ENCODE measurements around the gene SLC34A3. TPM values are rescaled to one million over a fixed set of nuclear protein-coding genes. Genes with fewer than 3 reads are reported as not detected.

Gene SLC34A3
- total RNA-seq, 1 experiment from 2014 or later, result not detected

GRCh38 chr9:137228968-137229896, 1.5 kb upstream of the SLC34A3 start:
- H3K27me3 ChIP-seq (replicated peaks; ENCODE audit: insufficient read depth, low read depth, low read length, poor library complexity), result no peaks in the 10 kb centered on the region
- ChIA-PET POLR2A (ENCODE audit: low non-redundant PET) (no interaction called here), CTCF (interaction anchor here (0.9 kb wide), 1 partner anchor 194 kb away, joined by 3 read pairs; no protein-coding TSS in a partner anchor)
- intact Hi-C loops (cut with micrococcal nuclease; ENCODE audit: unreplicated experiment), result no loop called here
- H3K36me3 ChIP-seq (ENCODE audit: insufficient read depth, low read length, poor library complexity, severe bottlenecking), result no peaks in the 10 kb centered on the region
- no peak for DNase-seq (ENCODE audit: low spot score)
- no peaks in the 10 kb centered on the region for H3K9me3 ChIP-seq (ENCODE audit: low read depth, low read length, poor library complexity, severe bottlenecking)
- BruUV-seq (replicated peaks), result no TSS peak
- TF ChIP-seq EZH2 (IDR thresholded peaks at IDR 0.05; ENCODE audit: borderline replicate concordance, low read depth, low read length, poor library complexity, severe bottlenecking), result no peak
- TF ChIP-seq, protein P1, sequence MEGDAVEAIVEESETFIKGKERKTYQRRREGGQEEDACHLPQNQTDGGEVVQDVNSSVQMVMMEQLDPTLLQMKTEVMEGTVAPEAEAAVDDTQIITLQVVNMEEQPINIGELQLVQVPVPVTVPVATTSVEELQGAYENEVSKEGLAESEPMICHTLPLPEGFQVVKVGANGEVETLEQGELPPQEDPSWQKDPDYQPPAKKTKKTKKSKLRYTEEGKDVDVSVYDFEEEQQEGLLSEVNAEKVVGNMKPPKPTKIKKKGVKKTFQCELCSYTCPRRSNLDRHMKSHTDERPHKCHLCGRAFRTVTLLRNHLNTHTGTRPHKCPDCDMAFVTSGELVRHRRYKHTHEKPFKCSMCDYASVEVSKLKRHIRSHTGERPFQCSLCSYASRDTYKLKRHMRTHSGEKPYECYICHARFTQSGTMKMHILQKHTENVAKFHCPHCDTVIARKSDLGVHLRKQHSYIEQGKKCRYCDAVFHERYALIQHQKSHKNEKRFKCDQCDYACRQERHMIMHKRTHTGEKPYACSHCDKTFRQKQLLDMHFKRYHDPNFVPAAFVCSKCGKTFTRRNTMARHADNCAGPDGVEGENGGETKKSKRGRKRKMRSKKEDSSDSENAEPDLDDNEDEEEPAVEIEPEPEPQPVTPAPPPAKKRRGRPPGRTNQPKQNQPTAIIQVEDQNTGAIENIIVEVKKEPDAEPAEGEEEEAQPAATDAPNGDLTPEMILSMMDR (conservative IDR thresholded peaks at IDR 0.05; ENCODE audit: low read depth, low read length), result no peak
- H3K27ac ChIP-seq (ENCODE audit: low read depth, low read length, poor library complexity, severe bottlenecking), result no peak overlapping the region
- H3K4me3 ChIP-seq (ENCODE audit: low read depth, low read length, poor library complexity, severe bottlenecking), result no peak overlapping the region
- no peaks in the 10 kb centered on the region for H3K4me1 ChIP-seq (ENCODE audit: insufficient read depth, low read length, poor library complexity, severe bottlenecking)

DNA sequence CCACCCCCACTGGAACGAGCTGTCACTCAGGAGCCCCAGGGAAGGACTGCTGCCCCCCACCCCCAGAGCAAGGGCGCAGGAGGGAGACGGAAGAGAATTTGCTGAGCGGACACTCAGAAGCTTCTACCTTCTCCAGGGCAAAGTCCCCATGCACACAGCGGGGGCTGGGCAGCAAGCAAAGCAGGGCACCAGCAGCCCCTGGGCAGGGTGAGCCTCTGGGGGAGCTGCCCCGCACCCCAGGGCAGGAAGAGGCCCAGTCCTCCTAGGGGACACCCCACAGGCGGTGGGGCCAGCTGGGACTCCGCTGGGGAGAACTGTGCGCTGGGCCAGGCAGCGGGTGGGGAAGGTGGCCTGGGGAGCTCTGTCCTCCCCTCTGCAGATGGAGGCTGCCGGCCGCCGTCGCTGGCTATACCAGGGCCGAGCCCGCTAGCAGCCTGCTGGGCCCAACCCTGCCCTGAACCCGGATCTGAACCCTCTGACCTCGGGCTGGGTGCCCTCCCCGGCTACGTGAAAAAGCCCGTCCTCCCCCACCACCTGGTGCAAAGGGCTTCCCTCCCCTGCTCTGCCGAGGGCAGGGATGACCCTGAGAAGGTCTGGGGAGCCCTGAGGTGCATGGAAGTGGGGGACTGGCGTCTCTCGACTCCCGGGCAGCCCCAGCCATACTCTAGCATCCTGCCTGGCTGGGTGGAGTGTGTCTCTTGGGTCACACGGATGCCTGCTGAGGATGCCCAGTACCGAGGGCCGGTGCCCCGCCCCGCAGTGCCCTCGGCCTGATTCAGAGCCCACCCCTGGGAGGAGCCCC, 597 bp upstream of the SLC34A3 start:
- H3K27me3 ChIP-seq (replicated peaks; ENCODE audit: insufficient read depth, low read depth, low read length, poor library complexity), result no peaks in the 10 kb centered on the region
- no peak for DNase-seq (ENCODE audit: low spot score)
- H3K4me3 ChIP-seq (ENCODE audit: low read depth, low read length, poor library complexity, severe bottlenecking), result no peak overlapping the region
- no peak for TF ChIP-seq EZH2 (IDR thresholded peaks at IDR 0.05; ENCODE audit: borderline replicate concordance, low read depth, low read length, poor library complexity, severe bottlenecking)
- TF ChIP-seq, protein P1 (conservative IDR thresholded peaks at IDR 0.05; ENCODE audit: low read depth, low read length), result no peak
- no peaks in the 10 kb centered on the region for H3K9me3 ChIP-seq (ENCODE audit: low read depth, low read length, poor library complexity, severe bottlenecking)
- CTCF ChIA-PET, result interaction anchor here (0.9 kb wide), 1 partner anchor 195 kb away, joined by 3 read pairs; no protein-coding TSS in a partner anchor
- intact Hi-C loops (cut with micrococcal nuclease; ENCODE audit: unreplicated experiment), result no loop called here
- POLR2A ChIA-PET (ENCODE audit: low non-redundant PET), result no interaction called here
- H3K27ac ChIP-seq (ENCODE audit: low read depth, low read length, poor library complexity, severe bottlenecking), result no peak overlapping the region
- no peaks in the 10 kb centered on the region for H3K36me3 ChIP-seq (ENCODE audit: insufficient read depth, low read length, poor library complexity, severe bottlenecking)
- no peaks in the 10 kb centered on the region for H3K4me1 ChIP-seq (ENCODE audit: insufficient read depth, low read length, poor library complexity, severe bottlenecking)
- no TSS peak for BruUV-seq (replicated peaks)

DNA sequence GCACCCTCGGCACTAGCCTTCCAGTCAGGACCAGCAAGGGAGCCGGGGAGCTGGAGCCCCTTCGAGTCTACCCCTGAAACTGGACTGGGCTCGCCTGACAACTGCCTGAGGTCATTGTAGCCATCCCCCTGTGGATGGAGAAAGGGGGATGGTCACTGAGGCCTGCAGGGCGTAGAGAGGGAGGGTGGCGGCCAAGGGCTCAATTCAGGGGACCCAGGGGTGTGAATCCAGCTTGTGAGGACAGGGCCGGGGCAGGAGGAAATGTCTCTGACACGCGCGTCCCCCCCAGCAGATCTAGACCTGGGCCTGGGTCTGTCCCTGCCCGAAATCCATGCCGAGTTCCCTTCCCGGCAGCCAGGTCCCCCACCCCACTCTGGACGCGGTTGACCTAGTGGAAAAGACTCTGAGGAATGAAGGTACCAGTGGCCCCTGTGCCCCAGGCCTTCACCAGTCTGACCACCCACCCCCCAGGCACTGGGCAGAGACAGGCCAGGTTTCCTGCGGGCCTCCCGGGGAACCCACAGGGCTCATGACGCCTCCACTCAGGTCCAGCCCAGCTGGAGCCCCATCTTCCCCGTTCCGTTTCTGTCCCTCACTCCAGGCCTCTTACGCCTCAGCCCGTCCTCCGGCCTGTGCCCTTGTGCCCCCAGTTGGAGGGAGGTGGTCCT, 805 bp downstream of the SLC34A3 start:
- no peak for DNase-seq (ENCODE audit: low spot score)
- POLR2A ChIA-PET (ENCODE audit: low non-redundant PET), result no interaction called here
- CTCF ChIA-PET, result no interaction called here
- Histone ChIP-seq H3K27me3 (replicated peaks; ENCODE audit: insufficient read depth, low read depth, low read length, poor library complexity) (no peaks in the 10 kb centered on the region), H3K36me3 (ENCODE audit: insufficient read depth, low read length, poor library complexity, severe bottlenecking) (no peaks in the 10 kb centered on the region), H3K9me3 (ENCODE audit: low read depth, low read length, poor library complexity, severe bottlenecking) (no peaks in the 10 kb centered on the region), H3K4me3 (ENCODE audit: low read depth, low read length, poor library complexity, severe bottlenecking) (no peak overlapping the region), H3K4me1 (ENCODE audit: insufficient read depth, low read length, poor library complexity, severe bottlenecking) (peaks cover under 1% of the 10 kb centered on the region), H3K27ac (ENCODE audit: low read depth, low read length, poor library complexity, severe bottlenecking) (no peak overlapping the region)
- no TSS peak for BruUV-seq (replicated peaks)
- TF ChIP-seq EZH2 (IDR thresholded peaks at IDR 0.05; ENCODE audit: borderline replicate concordance, low read depth, low read length, poor library complexity, severe bottlenecking), result no peak
- TF ChIP-seq, protein P1 (conservative IDR thresholded peaks at IDR 0.05; ENCODE audit: low read depth, low read length), result no peak
- intact Hi-C loops (cut with micrococcal nuclease; ENCODE audit: unreplicated experiment), result no loop called here

Measured in A673 (cell line).